GM19043 (cell line): ENCODE measurements around the gene TNIP1.

Source experiments
- ATAC-seq: cut with Tn5 transposase; IDR thresholded peaks from one replicate; pipeline ENCODE4 v1.9.1; 2021; ENCODE audit warnings: low read depth; ENCODE audit not compliant: unreplicated experiment

The TNIP1 gene

DNA sequence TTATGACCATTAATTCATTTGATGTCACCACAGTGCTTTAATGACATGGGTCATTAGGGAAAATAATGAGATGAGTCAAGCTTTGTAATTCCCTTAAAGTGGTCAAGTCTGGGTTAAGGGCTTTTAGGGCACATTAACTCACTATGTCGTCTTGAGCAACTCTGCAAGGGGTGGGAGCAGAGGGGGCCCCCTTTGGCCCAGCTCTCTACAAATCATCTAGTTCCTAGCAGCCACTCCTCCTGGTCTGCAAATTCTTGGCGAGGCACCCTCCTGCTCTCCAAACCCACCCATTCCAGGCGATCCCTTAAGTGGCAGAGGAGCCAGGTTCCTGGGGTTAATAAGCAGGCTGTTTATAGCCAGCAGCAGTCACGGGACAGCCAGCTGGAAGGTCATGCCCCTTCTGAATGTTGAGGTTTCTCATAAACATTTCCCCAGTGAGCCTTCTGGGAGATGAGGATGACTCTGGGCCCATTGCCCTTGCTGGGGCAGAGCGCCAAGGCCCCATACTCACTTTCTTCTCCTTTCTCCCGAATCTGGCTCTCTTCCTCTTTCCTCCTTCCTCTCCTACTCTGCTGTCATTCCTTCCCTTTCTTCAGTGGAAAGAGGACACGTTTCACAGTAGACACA is 74.8 kb downstream of the TNIP1 start:
- ATAC-seq = no peak

- no peak for ATAC-seq
Measured at GRCh38 chr5:151005187-151005949, 75.5 kb downstream of the TNIP1 start.

DNA sequence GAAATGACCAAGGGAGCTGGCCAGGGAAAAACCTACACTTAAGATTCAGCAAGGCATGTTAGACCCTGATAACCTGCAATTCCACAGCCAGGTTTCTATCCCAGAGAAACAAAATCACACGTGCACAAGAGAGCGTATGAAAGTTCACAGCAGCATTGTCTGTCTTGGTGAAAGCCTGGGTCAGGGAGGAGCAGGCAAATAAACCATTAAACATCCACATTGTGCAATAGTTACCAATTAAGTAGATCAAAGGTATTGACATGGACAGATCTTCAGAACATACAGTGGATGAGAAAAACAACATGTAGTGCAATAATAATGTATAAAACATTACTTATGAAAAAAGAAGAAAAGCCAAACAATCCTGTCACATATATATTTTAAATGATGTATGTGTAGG is 76.3 kb downstream of the TNIP1 start:
- no peak for ATAC-seq

- no peak for ATAC-seq
Measured at GRCh38 chr5:151003503-151003860, 77.4 kb downstream of the TNIP1 start.

- ATAC-seq = no peak
Measured at GRCh38 chr5:151002681-151003502, 77.9 kb downstream of the TNIP1 start.

- no peak for ATAC-seq
Measured at GRCh38 chr5:151002250-151002649, 78.6 kb downstream of the TNIP1 start.

- no peak for ATAC-seq
Measured at GRCh38 chr5:151001436-151001835, 79.4 kb downstream of the TNIP1 start.

DNA sequence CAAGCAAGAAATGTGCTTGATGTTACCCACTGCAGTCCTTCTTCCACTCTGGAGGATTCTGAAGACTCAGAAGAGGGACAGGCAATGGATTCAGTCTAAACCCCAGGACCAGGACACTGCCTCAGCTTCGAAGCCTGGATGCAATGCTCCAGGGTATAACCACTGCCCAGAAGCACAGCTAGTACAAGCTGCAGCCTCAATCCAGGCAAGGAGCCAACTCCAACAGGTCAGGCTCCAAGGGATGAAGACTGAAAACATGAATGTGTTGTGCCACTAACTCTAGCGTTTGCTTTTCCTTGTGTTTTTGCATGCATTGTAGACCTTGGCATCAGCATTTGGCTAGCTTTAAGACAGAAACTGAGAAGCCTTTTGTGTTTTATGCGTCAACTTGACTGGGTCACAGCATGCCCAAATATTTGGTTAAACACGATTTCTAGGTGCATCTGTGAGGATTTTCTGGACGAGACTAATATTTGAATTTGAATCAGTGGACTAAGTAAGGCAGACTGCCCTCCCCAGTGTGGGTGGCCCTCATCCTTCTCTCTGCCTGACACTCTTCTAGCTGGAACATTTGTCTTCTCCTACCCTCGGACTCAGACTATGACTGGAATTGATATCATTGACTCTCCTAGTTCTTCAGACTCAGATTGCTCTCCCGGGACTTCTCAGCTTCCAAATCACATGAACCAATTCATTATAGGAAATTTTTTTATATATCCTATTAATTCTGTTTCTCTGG is 81.0 kb downstream of the TNIP1 start:
- ATAC-seq = no peak

DNA sequence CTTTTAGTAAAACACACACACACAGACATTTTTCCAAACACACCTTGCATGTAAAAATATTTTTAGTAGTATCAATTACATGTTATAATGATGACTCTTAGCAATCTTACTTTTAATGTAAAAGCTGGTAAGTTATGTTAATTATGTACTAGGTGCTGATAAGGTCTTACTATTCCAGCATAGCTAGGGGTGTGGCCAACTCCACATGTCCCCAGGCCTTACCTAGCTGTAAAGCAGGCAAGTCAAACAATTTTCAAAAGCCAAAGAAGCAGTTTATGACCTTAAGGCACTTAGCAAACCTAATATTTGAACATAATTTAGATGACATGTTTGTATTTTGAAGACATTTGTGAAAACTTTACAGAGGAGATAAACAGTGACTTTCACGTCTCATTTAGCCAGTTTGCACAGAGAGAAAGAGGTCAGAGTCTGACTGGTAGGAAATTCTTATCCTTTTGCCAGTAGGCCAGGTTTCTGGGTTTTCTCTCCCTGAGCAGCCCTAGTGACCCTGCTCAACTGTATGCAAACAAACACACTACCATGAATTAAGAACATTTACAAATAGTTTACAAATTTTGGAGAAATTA is 86.9 kb downstream of the TNIP1 start:
- ATAC-seq = no peak

DNA sequence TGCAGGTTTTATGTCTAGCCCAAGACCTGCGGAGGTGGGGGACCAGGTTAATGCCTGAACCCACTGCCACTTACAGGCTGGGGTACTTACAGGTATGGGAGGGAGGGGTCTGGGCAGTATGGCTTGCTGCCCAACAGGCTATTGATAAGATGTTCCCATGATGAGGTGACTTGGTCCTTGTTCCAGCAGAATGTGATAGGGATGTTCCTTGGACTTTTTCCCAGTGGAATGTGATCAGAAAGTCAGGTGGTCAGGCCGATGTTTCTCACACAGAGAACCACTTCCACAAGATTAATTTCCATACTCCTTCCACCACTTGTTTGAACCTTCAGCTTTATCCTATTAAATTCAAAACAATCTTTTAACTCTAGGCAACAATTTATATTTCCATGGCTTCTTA is 87.4 kb downstream of the TNIP1 start:
- ATAC-seq = no peak

- no peak for ATAC-seq
Measured at GRCh38 chr5:150992705-150993104, 88.1 kb downstream of the TNIP1 start.

DNA sequence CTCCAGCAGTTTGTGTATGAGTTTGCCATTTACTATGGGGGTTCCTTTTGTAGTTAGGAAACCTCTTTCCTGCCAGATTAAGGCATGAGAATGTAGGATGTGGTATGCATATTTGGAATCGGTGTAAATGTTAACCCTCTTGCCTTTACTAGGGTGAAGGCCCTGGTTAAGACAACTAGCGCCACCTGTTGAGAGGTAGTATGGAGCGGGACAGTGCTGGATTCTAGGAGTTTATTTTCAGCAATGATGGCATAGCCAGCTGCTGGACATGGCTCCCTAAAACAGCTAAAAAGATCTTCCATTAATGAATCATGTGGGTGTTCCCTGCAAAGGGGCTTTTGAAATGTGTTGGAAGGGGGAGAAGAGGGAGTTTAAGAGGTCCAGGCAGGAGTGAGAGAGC is 91.1 kb downstream of the TNIP1 start:
- no peak for ATAC-seq

GRCh38 chr5:150987746-150988145 is 93.1 kb downstream of the TNIP1 start:
- ATAC-seq = no peak
